Peyer's patch (tissue), 4 donors: ENCODE data around the gene KCNK5.

ENCODE experiments used
- POLR2A ChIP-seq, 2 donors: fragments of 450-650 bp; IDR thresholded peaks; one replicate each; pipeline ENCODE4 v1.5.1; 2017; ENCODE audit warnings: antibody characterized with exemption in 2 of 2, mild to moderate bottlenecking in 2 of 2, moderate library complexity in 2 of 2
- TF ChIP-seq, protein P1 (sequence below), 6 experiments: fragments of 450-650 bp in 4 of 6; fragments of 200-600 bp in 2 of 6; sonication (generic) in 1 of 6; IDR thresholded peaks; one replicate each; pipeline ENCODE4 v1.5.1; 2017 to 2019; ENCODE audit warnings: antibody characterized with exemption in 6 of 6, mild to moderate bottlenecking in 3 of 6, moderate library complexity in 1 of 6

GRCh38 chr6:39221779-39222641 lies 7.3 kb downstream of the KCNK5 start:
- TF ChIP-seq, protein P1, sequence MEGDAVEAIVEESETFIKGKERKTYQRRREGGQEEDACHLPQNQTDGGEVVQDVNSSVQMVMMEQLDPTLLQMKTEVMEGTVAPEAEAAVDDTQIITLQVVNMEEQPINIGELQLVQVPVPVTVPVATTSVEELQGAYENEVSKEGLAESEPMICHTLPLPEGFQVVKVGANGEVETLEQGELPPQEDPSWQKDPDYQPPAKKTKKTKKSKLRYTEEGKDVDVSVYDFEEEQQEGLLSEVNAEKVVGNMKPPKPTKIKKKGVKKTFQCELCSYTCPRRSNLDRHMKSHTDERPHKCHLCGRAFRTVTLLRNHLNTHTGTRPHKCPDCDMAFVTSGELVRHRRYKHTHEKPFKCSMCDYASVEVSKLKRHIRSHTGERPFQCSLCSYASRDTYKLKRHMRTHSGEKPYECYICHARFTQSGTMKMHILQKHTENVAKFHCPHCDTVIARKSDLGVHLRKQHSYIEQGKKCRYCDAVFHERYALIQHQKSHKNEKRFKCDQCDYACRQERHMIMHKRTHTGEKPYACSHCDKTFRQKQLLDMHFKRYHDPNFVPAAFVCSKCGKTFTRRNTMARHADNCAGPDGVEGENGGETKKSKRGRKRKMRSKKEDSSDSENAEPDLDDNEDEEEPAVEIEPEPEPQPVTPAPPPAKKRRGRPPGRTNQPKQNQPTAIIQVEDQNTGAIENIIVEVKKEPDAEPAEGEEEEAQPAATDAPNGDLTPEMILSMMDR (IDR thresholded peaks at IDR 0.05) = no peak
- TF ChIP-seq POLR2A (IDR thresholded peaks at IDR 0.05) = no peak
